ENCODE data around the gene PBXIP1. TPM values are rescaled to one million over a fixed set of nuclear protein-coding genes. Genes with fewer than 3 reads are reported as not detected.

PBXIP1 gene
- total and polyA plus RNA-seq, 10 of the 15 experiments (the other 5 are each of a cell fraction or from before 2014, with no cell fraction given): 0.63 to 25.6 (median 15.4) TPM

- TF ChIP-seq CTCF (IDR thresholded peaks at IDR 0.05 in 2 of 3, conservative IDR thresholded peaks at IDR 0.05 in 1 of 3; ENCODE audit: control insufficient read depth in 2 of 3, extremely low read depth in 1 of 3, insufficient read depth in 1 of 3, low read depth in 3 of 3, low read length in 3 of 3): peak; percentile 2 to 21 (median 4); a peak in 1 of 6 replicates
- TF ChIP-seq EED (IDR thresholded peaks at IDR 0.05; ENCODE audit: low read depth): no peak
- no peak for TF ChIP-seq ELK1 (IDR thresholded peaks at IDR 0.05; ENCODE audit: low read depth, low read length)
- peak; percentile 59 for TF ChIP-seq SP1 (IDR thresholded peaks at IDR 0.05; ENCODE audit: low read depth, low read length)
- TF ChIP-seq, protein P1, sequence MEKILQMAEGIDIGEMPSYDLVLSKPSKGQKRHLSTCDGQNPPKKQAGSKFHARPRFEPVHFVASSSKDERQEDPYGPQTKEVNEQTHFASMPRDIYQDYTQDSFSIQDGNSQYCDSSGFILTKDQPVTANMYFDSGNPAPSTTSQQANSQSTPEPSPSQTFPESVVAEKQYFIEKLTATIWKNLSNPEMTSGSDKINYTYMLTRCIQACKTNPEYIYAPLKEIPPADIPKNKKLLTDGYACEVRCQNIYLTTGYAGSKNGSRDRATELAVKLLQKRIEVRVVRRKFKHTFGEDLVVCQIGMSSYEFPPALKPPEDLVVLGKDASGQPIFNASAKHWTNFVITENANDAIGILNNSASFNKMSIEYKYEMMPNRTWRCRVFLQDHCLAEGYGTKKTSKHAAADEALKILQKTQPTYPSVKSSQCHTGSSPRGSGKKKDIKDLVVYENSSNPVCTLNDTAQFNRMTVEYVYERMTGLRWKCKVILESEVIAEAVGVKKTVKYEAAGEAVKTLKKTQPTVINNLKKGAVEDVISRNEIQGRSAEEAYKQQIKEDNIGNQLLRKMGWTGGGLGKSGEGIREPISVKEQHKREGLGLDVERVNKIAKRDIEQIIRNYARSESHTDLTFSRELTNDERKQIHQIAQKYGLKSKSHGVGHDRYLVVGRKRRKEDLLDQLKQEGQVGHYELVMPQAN (conservative IDR thresholded peaks at IDR 0.05): peak; percentile 54; the same call in 1 of the 2 replicates
- TF ChIP-seq SMAD5 (IDR thresholded peaks at IDR 0.05; ENCODE audit: low read depth): peak; percentile 59; the same call in 1 of the 2 replicates
- TF ChIP-seq CEBPB (IDR thresholded peaks at IDR 0.05; ENCODE audit: borderline replicate concordance in 1 of 2, low read depth in 2 of 2, low read length in 2 of 2): no peak
- TF ChIP-seq SPI1 (IDR thresholded peaks at IDR 0.05; ENCODE audit: borderline replicate concordance, insufficient read depth, low read depth, low read length): no peak
- no peak for TF ChIP-seq BHLHE40 (IDR thresholded peaks at IDR 0.05; ENCODE audit: borderline replicate concordance in 1 of 2, low read depth in 2 of 2, low read length in 1 of 2)
- peak; percentile 43 to 48; a peak in 1 of 4 replicates for TF ChIP-seq IKZF2 (IDR thresholded peaks at IDR 0.05)
- peak; percentile 98 for TF ChIP-seq SMARCA5 (IDR thresholded peaks at IDR 0.05)
Measured at GRCh38 chr1:154973344-154974101, 17.6 kb upstream of the PBXIP1 start (continued).
